Measurements from ENCODE around the gene PITPNM1.

- TF ChIP-seq POLR2A (IDR thresholded peaks at IDR 0.05), result no peak
- TF ChIP-seq, protein P1, sequence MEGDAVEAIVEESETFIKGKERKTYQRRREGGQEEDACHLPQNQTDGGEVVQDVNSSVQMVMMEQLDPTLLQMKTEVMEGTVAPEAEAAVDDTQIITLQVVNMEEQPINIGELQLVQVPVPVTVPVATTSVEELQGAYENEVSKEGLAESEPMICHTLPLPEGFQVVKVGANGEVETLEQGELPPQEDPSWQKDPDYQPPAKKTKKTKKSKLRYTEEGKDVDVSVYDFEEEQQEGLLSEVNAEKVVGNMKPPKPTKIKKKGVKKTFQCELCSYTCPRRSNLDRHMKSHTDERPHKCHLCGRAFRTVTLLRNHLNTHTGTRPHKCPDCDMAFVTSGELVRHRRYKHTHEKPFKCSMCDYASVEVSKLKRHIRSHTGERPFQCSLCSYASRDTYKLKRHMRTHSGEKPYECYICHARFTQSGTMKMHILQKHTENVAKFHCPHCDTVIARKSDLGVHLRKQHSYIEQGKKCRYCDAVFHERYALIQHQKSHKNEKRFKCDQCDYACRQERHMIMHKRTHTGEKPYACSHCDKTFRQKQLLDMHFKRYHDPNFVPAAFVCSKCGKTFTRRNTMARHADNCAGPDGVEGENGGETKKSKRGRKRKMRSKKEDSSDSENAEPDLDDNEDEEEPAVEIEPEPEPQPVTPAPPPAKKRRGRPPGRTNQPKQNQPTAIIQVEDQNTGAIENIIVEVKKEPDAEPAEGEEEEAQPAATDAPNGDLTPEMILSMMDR (IDR thresholded peaks at IDR 0.05), result peak in 1 of 4 experiments; percentile 25
These were observed 52.8 kb downstream of the PITPNM1 start, which contains the start of gene GPR152 for GRCh38 chr11:67452141-67452952.
